SJSA1 (cell line): ENCODE measurements around the gene GSDMA. TPM values are rescaled to one million over a fixed set of nuclear protein-coding genes. Genes with fewer than 3 reads are reported as not detected.
"Not testable (repeated sequence)": the region's sequence is repeated elsewhere in the genome, so short reads cannot be mapped to it uniquely, and the experiment has no call there.

Experiments
- DNase-seq, 2 experiments: peaks; one replicate each; pipeline ENCODE4 v3.0.0-alpha.2; 2015 to 2020; ENCODE audit warnings: low spot score in 2 of 2, low read depth in 1 of 2
- H3K27ac ChIP-seq: fragments of 250-450 bp; sonication (Bioruptor Pico); 2 replicates; pipeline ENCODE4 v1.5.1; 2020; ENCODE audit warnings: mild to moderate bottlenecking, moderate library complexity
- H3K27me3 ChIP-seq: fragments of 250-450 bp; sonication (Bioruptor Pico); replicated peaks from 2 replicates; pipeline ENCODE4 v1.5.1; 2020; ENCODE audit warnings: mild to moderate bottlenecking, moderate library complexity
- H3K36me3 ChIP-seq: fragments of 250-450 bp; sonication (Bioruptor Pico); 2 replicates; pipeline ENCODE4 v1.5.1; 2020; ENCODE audit warnings: mild to moderate bottlenecking
- H3K4me1 ChIP-seq: fragments of 250-450 bp; sonication (Bioruptor Pico); replicated peaks from 2 replicates; pipeline ENCODE4 v1.6.1; 2021; ENCODE audit warnings: mild to moderate bottlenecking
- H3K4me3 ChIP-seq: fragments of 250-450 bp; sonication (Bioruptor Pico); 2 replicates; pipeline ENCODE4 v1.5.1; 2020; ENCODE audit warnings: mild to moderate bottlenecking
- H3K9me3 ChIP-seq: fragments of 250-450 bp; sonication (Bioruptor Pico); replicated peaks from 2 replicates; pipeline ENCODE4 v1.5.1; 2020; ENCODE audit warnings: mild to moderate bottlenecking
- total RNA-seq: library from RNA; depleted of rRNA; stranded (reverse); fragments of >200 nt; shearing (Covaris generic); gene quantifications from 2 replicates; pipeline ENCODE4 v1.2.3, GENCODE V29; 2014

GSDMA gene
- total RNA-seq, 1 experiment from 2014 or later = not detected

DNA sequence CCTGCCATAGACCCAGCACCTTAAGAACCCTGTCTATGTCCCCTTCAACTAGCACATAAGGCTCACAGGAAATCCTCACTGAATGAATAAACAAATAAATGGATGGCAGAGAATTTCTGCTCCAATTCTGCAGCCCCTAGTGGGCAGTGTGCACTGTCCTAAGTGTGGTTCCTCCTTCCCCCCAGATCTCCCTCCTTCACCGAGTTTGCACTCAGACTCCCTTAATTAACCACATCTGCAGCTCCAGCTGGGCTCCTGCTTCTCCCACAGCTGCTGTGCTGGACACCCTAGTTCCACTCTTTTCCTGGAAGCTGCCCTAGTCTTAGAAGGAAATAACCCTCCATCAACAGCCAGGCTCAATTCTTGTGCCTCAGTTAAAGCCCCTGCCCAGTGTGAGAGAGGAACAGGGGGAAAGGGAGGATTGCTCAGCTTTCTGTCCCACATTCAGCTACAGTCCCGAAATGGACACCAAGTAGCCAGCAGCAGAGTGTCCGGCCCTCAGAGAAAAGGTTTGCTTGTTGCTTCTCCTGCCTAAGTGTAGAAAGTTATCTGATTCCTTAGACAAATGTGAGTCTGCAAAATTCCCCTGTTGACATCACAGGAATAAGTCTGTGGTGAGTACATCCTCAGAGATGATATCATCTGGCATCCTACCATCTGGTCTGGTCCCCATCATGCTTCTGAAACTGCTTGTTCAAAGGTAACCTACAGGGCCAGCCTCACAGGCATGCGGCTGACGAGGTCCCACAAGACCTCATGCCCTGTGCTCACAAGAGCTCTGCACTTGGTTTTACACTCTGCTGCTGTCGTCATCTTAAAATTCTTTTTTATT lies 23.0 kb upstream of the GSDMA start:
- H3K9me3 ChIP-seq = no peaks in the 10 kb centered on the region
- DNase-seq = peak in 1 of 2 experiments; percentile 43
- H3K4me1 ChIP-seq = peaks cover 10% of the 10 kb centered on the region
- no peaks in the 10 kb centered on the region for H3K36me3 ChIP-seq
- H3K4me3 ChIP-seq = no peak overlapping the region
- H3K27ac ChIP-seq = no peak overlapping the region
- no peaks in the 10 kb centered on the region for H3K27me3 ChIP-seq

DNA sequence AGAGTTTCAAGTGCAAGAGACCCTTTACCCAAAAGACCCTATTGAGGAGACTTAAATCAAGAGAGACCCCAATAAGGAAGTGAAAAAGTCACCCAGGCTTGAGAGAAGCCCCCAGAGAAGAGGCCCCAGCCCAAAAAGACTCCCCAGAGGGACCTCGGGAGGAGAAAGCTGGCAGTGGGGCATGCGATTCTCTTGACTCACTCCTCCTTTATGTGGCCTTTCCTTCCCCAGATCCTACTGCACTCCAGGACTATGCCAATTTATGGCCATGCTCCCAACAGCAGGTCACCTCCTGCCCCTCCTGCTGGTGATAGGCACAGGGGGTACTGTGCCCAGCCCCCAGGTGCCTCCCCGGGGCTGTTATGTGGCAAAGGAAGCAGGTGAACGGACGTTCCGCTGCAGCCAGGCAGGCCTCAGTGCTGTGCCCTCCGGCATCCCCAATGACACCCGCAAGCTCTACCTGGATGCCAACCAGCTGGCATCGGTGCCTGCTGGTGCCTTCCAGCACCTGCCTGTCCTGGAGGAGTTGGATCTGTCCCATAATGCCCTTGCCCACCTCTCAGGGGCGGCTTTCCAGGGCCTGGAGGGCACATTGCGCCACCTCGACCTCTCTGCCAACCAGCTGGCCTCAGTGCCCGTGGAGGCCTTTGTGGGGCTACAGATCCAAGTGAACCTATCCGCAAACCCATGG lies 19.0 kb upstream of the GSDMA start:
- no peak for DNase-seq
- peaks cover 10% of the 10 kb centered on the region for H3K4me1 ChIP-seq
- no peak overlapping the region for H3K27ac ChIP-seq
- H3K9me3 ChIP-seq = no peaks in the 10 kb centered on the region
- no peak overlapping the region for H3K4me3 ChIP-seq
- H3K36me3 ChIP-seq = no peaks in the 10 kb centered on the region
- no peaks in the 10 kb centered on the region for H3K27me3 ChIP-seq

DNA sequence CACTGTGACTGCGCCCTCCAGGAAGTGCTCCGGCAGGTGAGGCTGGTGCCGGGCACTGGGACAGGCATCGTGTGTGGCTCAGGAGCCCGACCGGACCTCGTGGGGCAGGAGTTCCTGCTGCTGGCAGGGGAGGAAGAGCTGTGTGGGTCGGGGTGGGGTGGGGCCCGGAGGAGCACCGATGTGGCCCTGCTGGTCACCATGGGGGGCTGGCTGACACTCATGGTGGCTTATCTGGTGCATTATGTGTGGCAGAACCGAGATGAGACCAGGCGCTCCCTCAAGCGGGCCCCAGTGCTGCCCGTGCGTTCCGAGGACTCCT lies 18.5 kb upstream of the GSDMA start:
- Histone ChIP-seq H3K27ac (no peak overlapping the region), H3K4me3 (no peak overlapping the region), H3K9me3 (no peaks in the 10 kb centered on the region), H3K36me3 (no peaks in the 10 kb centered on the region), H3K4me1 (peaks cover 7% of the 10 kb centered on the region), H3K27me3 (no peaks in the 10 kb centered on the region)
- no peak for DNase-seq

DNA sequence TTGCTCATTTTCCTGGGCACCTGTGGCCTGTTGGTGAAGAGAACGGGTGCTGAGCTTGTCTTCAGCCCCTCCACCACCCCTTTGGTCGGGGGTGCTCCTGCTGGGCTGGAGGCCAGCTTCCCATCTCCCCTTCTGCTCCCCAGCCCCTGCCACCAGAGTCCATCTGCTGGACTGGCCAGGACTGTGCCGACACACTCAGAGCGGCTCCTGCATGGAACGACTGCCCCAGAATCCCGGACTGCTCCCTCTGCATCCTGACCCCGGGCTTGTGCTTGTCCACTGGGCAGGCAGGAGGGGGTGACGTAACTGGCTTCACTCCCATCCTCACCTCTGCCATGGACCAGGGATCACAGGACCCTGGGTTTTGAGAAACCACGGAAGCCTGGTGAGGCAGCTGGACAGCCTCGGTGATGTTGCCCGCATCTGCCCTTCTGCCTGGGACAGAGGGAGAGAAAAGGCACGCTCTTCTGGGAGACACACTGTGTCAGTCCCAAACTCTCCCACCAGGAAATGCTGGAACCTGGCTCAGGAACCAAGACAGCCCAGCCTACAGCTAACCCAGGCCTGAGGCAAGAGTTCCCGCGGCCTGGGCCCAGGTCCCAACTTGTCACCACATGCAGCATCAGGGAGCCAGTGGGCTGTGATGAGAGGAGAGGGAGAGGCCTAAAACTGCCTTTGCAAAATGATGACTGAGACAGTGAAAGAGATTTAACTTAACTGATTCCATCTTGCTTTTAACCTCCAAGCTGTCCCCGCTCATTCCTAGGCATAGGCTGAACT lies 16.1 kb upstream of the GSDMA start:
- Histone ChIP-seq H3K36me3 (no peaks in the 10 kb centered on the region), H3K9me3 (no peaks in the 10 kb centered on the region), H3K27me3 (no peaks in the 10 kb centered on the region; the same call in 1 of the 2 replicates), H3K4me1 (no peaks in the 10 kb centered on the region), H3K27ac (no peak overlapping the region), H3K4me3 (no peak overlapping the region)
- no peak for DNase-seq

DNA sequence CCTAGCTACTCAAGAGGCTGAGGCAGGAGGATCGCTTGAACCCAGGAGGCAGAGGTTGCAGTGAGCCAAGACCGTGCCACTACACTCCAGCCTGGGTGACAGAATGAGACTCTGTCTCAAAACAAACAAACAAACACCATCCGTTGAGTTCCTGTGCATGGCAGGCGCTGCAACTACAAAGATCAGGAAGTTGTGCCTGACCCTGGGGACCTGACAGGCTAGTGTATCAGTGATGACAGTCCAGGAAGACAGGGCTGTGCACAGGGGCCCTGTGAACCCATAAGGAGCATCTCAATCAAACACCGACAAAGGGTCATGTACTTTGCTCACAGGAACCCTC lies 14.3 kb upstream of the GSDMA start:
- H3K36me3 ChIP-seq, H3K4me1 ChIP-seq: not testable (repeated sequence)

DNA sequence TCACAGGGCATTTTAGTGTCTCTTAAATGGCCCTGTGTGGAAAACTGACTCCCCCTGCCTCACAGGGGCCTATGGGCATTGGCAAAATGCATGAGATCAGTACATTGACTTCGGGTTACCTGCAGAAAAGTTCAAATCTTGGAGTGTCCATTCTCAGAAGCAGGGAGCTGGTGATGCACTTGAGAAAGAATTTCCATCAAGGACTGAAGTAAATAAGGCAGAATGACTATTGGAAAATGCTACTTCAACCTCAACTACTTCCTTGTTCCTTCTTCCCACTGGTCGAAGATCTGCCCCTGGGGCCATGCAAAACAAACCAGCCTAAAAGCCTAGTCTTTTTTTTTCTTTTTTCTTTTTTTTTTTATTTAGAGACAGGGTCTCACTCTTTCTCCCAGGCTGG lies 13.8 kb upstream of the GSDMA start:
- Histone ChIP-seq H3K9me3 (no peaks in the 10 kb centered on the region), H3K4me3 (no peak overlapping the region), H3K27ac (no peak overlapping the region), H3K36me3 (no peaks in the 10 kb centered on the region), H3K4me1 (peaks cover 10% of the 10 kb centered on the region), H3K27me3 (no peaks in the 10 kb centered on the region; the same call in 1 of the 2 replicates)
- DNase-seq = no peak

More for the DNA sequence above, 14.3 kb upstream of the GSDMA start:
- H3K27me3 ChIP-seq, H3K9me3 ChIP-seq, H3K27ac ChIP-seq, H3K4me3 ChIP-seq, DNase-seq: not testable (repeated sequence)

DNA sequence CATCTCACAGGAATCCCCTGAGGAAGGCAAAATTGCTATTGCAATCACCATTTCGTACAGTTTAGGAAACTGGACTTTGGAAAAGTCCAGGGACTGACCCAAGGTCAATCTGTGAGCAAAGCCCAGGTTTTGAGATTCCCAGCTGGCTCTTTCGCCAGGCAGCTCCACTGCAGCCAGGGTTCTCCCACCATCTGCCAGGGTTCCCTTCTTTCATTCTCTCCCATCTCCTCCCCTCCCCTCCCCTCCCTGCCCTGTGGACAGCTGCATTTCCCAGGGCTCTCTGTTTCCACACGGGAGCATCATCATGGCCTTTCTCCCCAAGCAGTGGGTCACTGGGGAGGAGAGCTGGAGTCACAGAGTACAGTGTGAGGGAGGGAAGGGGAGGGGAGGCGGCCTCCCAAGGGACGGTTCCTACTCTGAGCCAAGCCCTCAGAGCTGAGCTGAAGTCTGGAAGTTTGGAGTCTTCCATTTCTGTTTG lies 11.9 kb upstream of the GSDMA start:
- Histone ChIP-seq H3K4me1 (peaks cover 10% of the 10 kb centered on the region), H3K27ac (no peak overlapping the region), H3K4me3 (no peak overlapping the region), H3K9me3 (no peaks in the 10 kb centered on the region), H3K36me3 (no peaks in the 10 kb centered on the region), H3K27me3 (no peaks in the 10 kb centered on the region; the same call in 1 of the 2 replicates)
- no peak for DNase-seq

DNA sequence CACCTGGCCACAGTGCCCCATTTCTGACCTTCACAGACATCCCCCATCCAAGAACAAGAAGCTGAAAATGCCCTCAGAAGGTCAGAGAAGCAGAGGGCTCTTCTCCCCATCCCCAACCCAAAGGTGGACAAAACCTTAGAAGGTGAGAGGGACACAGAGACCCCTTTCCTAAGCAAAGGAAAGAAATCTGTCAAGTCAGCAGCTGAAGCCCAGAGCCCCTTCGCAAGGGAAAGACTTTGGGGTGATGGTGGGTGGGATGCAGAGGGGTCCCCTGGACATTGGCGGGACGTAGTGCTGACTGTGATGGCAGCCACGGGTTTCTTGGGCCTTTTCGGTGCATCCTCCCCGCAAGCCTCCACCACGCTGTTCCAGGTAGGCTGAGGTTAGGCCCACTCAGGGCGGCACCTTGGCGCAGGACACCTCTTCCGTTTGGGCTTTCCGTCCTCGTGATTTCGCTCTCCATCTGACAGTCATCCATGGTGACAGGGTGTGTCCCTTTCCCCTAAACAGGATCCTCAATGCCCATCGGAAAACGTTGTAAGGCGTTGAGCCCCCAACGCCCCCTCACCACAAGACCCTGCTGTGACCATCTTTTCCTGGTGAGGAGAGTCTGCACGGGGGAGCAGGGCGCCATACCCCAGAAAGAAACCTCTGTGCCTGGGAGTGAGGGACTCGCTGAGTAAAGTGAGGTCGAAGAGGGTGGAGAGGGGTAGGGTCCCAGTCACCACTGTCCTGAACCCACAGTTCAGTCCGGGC lies 10.7 kb upstream of the GSDMA start:
- Histone ChIP-seq H3K27me3 (no peaks in the 10 kb centered on the region; the same call in 1 of the 2 replicates), H3K9me3 (no peaks in the 10 kb centered on the region), H3K27ac (no peak overlapping the region), H3K4me3 (peak overlapping the region; percentile 24), H3K36me3 (no peaks in the 10 kb centered on the region), H3K4me1 (peaks cover 10% of the 10 kb centered on the region)
- no peak for DNase-seq

DNA sequence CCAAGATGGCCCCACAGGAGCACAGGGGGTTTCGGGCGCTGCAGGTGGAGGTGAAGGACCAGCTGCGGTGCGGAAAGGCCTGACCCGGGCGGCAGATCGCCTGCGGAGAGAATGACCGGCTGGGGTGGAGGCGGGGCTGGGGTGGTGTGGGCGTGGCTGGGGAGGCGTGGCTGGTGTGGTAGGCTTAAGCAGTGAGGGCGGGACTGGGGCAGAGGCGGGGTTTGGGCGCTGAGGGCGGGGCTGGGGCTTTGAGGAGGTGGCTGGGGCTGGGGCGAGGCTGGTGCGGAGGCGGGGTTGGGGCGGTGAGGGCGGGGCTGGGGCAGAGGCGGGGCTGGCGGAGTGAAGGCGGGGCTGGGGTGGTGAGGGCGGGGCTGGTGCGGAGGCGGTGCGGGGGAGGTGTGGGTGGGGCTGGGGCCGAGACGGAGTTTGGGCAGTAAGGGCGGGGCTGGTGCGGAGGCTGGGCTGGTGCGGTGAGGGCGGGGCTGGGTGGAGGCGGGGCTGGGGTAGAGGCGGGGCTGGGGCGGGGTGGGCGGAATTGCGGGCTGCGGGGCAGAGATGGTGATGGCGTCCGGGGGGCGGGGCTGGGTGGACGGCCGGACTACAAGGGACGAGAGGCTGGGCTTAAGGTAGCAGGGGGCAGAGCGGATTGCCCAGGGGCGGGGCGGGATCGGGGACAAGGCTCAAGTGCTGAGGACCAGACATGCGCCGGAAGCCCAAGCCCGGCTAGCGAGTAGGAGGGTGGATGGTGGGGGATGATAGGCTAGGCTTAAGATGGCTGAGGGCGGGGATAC lies 9.9 kb upstream of the GSDMA start:
- Histone ChIP-seq H3K4me3 (peak overlapping the region; percentile 25), H3K27me3 (no peaks in the 10 kb centered on the region; the same call in 1 of the 2 replicates), H3K27ac (no peak overlapping the region), H3K9me3 (no peaks in the 10 kb centered on the region), H3K36me3 (no peaks in the 10 kb centered on the region), H3K4me1 (peaks cover 10% of the 10 kb centered on the region)
- peak; percentile 40 to 98 for DNase-seq

DNA sequence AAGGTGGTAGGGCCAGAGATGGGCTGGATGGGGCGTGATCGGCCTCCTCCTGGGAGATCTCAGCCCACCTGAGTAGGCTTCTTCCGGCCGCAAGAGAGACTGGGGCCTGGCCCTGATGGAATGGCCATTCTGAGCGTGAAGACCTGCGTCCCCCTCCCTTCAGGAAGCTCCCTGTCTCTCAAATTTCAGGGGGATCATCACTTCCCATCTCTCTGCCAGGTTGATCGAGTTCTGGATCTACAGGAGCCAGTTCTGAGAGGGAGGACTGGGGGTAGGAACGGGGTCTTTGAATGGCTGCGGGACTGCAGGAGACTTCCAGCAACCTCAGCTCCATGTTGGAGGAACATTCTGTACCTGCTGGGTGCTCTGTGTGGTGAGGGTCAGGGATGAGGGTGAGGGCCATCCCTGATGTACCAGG lies 9.3 kb upstream of the GSDMA start:
- H3K27me3 ChIP-seq = no peaks in the 10 kb centered on the region; the same call in 1 of the 2 replicates
- DNase-seq = no peak
- peak overlapping the region; percentile 25 for H3K4me3 ChIP-seq
- H3K36me3 ChIP-seq = no peaks in the 10 kb centered on the region
- H3K9me3 ChIP-seq = no peaks in the 10 kb centered on the region
- no peak overlapping the region for H3K27ac ChIP-seq
- H3K4me1 ChIP-seq = peaks cover 10% of the 10 kb centered on the region

DNA sequence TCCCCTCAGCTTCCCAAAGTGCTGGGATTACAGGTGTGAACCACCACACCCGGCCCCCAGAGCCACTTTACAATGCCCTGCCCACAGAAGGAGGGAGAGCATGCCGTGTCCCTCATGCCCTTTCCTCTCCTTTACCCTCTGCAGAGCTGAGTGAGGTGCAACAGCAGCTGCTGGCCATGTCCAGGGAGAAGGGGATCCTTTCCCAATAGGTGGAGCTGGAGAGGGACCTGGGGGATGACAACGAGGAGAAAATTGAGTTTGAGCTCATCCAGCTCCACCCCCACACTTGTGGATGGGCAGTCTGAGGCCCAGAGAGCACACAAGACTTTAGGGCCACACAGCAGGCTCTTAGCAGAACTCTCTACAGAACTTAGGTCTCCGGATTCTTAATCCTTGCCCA lies 7.9 kb upstream of the GSDMA start:
- Histone ChIP-seq H3K27ac (no peak overlapping the region), H3K27me3 (no peaks in the 10 kb centered on the region; the same call in 1 of the 2 replicates), H3K36me3 (no peaks in the 10 kb centered on the region), H3K4me3 (no peak overlapping the region), H3K9me3 (no peaks in the 10 kb centered on the region), H3K4me1 (peaks cover 10% of the 10 kb centered on the region)
- no peak for DNase-seq

DNA sequence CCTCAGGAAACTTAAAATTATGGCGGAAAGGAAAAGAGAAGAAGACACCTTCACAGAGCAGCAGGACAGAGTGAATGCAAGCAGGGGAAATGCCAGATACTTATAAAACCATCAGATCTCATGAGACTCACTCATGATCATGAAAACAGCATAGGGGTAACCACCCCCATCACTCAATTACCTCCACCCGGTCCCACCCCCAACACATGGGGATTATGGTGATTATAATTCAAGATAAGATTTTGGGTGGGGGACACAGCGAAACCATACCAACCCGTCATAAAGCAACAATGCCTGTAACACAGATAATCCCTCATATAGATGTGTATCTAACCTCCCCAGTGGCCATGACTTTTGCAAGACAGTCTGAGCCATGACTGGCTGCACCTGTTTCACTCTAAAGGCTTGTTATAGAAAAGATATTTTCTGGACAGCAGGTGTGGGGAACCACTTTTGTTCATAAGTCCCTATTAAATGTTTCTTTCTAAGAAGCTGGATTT lies 7.0 kb upstream of the GSDMA start:
- Histone ChIP-seq H3K27ac (no peak overlapping the region), H3K4me1 (peaks cover 10% of the 10 kb centered on the region), H3K27me3 (no peaks in the 10 kb centered on the region; the same call in 1 of the 2 replicates), H3K9me3 (no peaks in the 10 kb centered on the region), H3K36me3 (no peaks in the 10 kb centered on the region), H3K4me3 (no peak overlapping the region)
- DNase-seq = no peak
